ENCODE data around the gene MYRFL. TPM values are rescaled to one million over a fixed set of nuclear protein-coding genes. Genes with fewer than 3 reads are reported as not detected.
"Not testable (repeated sequence)": the region's sequence is repeated elsewhere in the genome, so short reads cannot be mapped to it uniquely, and the experiment has no call there.

The MYRFL gene
- total RNA-seq, 2 experiments from 2014 or later = not detected

- no peaks in the 10 kb centered on the region for H3K9me3 Mint-ChIP-seq (ENCODE audit: low read depth)
- H3K27me3 Mint-ChIP-seq = no peaks in the 10 kb centered on the region
Observed at GRCh38 chr12:69969011-69969410, 144.0 kb downstream of the MYRFL start.

DNA sequence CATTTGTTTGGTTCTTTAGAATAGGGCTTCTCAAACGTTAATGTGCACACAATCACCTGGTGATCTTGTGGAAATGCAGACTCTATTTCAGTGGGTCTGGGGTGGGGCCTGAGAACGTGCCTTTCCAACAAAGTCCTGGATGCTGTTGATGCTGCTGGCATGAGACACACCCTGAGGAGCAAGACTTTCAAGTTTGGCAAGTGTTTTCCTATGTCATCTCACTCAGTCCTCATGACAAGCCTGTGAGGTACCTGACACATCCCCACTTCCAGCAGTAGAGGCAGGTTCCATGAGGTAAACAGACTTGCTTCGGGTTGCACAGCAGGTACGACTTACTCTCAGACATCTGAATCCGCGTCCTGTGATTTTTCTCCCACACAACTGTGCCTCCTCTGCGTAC, 147.1 kb downstream of the MYRFL start:
- H3K27me3 Mint-ChIP-seq = peaks cover 5% of the 10 kb centered on the region
- no peak overlapping the region for H3K4me3 Mint-ChIP-seq
- intact Hi-C loops (cut with DNase I, micrococcal nuclease) = no loop called here
- no peaks in the 10 kb centered on the region for H3K4me1 Mint-ChIP-seq
- no peaks in the 10 kb centered on the region for H3K9me3 Mint-ChIP-seq (ENCODE audit: low read depth)
- DNase-seq = no peak
- POLR2A ChIA-PET = no interaction called here
- H3K27ac Mint-ChIP-seq = no peak overlapping the region
- no peaks in the 10 kb centered on the region for H3K36me3 Mint-ChIP-seq (ENCODE audit: low read depth)
- CTCF ChIA-PET = no interaction called here
- ATAC-seq = no peak

More at GRCh38 chr12:69969011-69969410, 144.0 kb downstream of the MYRFL start:
- ATAC-seq (no peak), DNase-seq (no peak)
- Mint-ChIP-seq H3K4me3 (no peak overlapping the region), H3K27ac (no peak overlapping the region), H3K4me1 (no peaks in the 10 kb centered on the region), H3K36me3 (ENCODE audit: low read depth) (no peaks in the 10 kb centered on the region)
- ChIA-PET POLR2A (no interaction called here), CTCF (no interaction called here)
- intact Hi-C loops (cut with DNase I, micrococcal nuclease) = no loop called here

- ChIA-PET CTCF (no interaction called here), POLR2A (no interaction called here)
- peaks cover 9% of the 10 kb centered on the region for H3K27me3 Mint-ChIP-seq
Observed at GRCh38 chr12:69978020-69978419, 153.0 kb downstream of the MYRFL start.

DNA sequence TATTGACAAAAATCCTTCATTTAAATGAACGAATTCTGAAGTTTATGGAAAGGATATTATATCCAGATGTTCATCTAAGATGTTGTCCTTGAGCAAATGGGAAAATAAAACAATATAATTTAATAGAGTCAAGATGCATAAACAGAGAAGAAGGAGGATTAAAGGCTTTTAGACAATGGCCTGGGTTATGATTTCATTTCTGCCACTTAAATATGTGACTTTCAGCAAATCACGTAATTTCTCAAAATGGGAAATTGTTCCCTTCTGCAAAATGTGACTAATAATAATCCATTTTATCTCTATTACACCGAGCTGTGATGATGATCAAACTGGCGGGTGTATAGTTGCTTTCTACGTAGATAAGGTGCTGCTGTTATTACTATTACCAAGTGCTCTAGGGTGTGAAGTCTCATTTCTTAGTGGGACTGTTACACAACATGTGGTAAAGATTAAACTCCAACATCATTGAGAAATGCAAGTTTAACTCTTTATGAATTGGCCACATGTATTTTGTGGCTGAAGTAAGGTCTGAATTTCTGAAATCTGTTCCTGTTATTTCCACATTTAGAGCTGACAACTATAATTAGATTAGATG, 157.0 kb downstream of the MYRFL start:
- intact Hi-C loops (cut with DNase I, micrococcal nuclease) = no loop called here
- no peak overlapping the region for H3K27ac Mint-ChIP-seq
- H3K4me3 Mint-ChIP-seq = no peak overlapping the region
- H3K36me3 Mint-ChIP-seq (ENCODE audit: low read depth) = no peaks in the 10 kb centered on the region
- DNase-seq = no peak
- H3K9me3 Mint-ChIP-seq (ENCODE audit: low read depth) = no peaks in the 10 kb centered on the region
- H3K4me1 Mint-ChIP-seq = no peaks in the 10 kb centered on the region
- ATAC-seq = no peak
- POLR2A ChIA-PET = no interaction called here
- H3K27me3 Mint-ChIP-seq = peaks cover 4% of the 10 kb centered on the region
- CTCF ChIA-PET = no interaction called here

More at GRCh38 chr12:69978020-69978419, 153.0 kb downstream of the MYRFL start:
- Mint-ChIP-seq H3K4me3 (no peak overlapping the region), H3K9me3 (ENCODE audit: low read depth) (no peaks in the 10 kb centered on the region), H3K36me3 (ENCODE audit: low read depth) (no peaks in the 10 kb centered on the region), H3K4me1 (no peaks in the 10 kb centered on the region), H3K27ac (no peak overlapping the region)
- ATAC-seq (no peak), DNase-seq (no peak)
- intact Hi-C loops (cut with DNase I, micrococcal nuclease) = no loop called here

- no peak for ATAC-seq
- peaks cover 4% of the 10 kb centered on the region for H3K27me3 Mint-ChIP-seq
Observed at GRCh38 chr12:69984241-69984640, 159.2 kb downstream of the MYRFL start.

GRCh38 chr12:69985656-69986055, 160.6 kb downstream of the MYRFL start:
- H3K4me3 Mint-ChIP-seq = no peak overlapping the region
- ATAC-seq (peak; percentile 39), DNase-seq (peak; percentile 43)
- peaks cover 4% of the 10 kb centered on the region for H3K27me3 Mint-ChIP-seq
- intact Hi-C loops (cut with DNase I, micrococcal nuclease) = no loop called here
- H3K36me3 Mint-ChIP-seq (ENCODE audit: low read depth) = no peaks in the 10 kb centered on the region
- H3K4me1 Mint-ChIP-seq = no peaks in the 10 kb centered on the region
- no peak overlapping the region for H3K27ac Mint-ChIP-seq
- CTCF ChIA-PET = no interaction called here
- no peaks in the 10 kb centered on the region for H3K9me3 Mint-ChIP-seq (ENCODE audit: low read depth)
- POLR2A ChIA-PET = no interaction called here

More at GRCh38 chr12:69984241-69984640, 159.2 kb downstream of the MYRFL start:
- no peak for DNase-seq
- Mint-ChIP-seq H3K4me1 (no peaks in the 10 kb centered on the region), H3K4me3 (no peak overlapping the region), H3K9me3 (ENCODE audit: low read depth) (no peaks in the 10 kb centered on the region), H3K27ac (no peak overlapping the region), H3K36me3 (ENCODE audit: low read depth) (no peaks in the 10 kb centered on the region)
- ChIA-PET CTCF (no interaction called here), POLR2A (no interaction called here)
- intact Hi-C loops (cut with DNase I, micrococcal nuclease) = no loop called here

DNA sequence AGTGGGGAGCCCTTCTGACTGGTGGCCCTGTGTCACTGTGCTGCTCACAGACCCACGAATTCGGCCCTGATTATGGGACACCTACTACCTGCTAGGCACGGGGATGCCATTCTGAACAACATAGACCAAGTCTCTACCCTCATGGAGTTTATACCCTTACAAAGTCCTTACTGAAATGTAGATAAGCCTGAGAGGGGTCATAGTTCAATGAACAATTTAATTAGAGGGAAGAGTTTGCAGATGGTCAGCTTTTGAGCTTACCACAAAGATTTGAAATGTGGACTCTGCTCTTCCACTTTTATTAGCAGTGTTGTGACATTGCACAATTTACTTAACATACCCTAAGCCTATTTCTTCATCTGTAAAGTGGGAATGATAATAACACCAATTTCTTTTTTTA, 161.1 kb downstream of the MYRFL start:
- intact Hi-C loops (cut with DNase I, micrococcal nuclease) = no loop called here
- ATAC-seq (no peak), DNase-seq (no peak)
- CTCF ChIA-PET = no interaction called here
- H3K36me3 Mint-ChIP-seq (ENCODE audit: low read depth) = no peaks in the 10 kb centered on the region
- POLR2A ChIA-PET = no interaction called here
- H3K27ac Mint-ChIP-seq = no peak overlapping the region
- no peak overlapping the region for H3K4me3 Mint-ChIP-seq
- no peaks in the 10 kb centered on the region for H3K4me1 Mint-ChIP-seq
- H3K27me3 Mint-ChIP-seq = peaks cover 4% of the 10 kb centered on the region
- no peaks in the 10 kb centered on the region for H3K9me3 Mint-ChIP-seq (ENCODE audit: low read depth)

DNA sequence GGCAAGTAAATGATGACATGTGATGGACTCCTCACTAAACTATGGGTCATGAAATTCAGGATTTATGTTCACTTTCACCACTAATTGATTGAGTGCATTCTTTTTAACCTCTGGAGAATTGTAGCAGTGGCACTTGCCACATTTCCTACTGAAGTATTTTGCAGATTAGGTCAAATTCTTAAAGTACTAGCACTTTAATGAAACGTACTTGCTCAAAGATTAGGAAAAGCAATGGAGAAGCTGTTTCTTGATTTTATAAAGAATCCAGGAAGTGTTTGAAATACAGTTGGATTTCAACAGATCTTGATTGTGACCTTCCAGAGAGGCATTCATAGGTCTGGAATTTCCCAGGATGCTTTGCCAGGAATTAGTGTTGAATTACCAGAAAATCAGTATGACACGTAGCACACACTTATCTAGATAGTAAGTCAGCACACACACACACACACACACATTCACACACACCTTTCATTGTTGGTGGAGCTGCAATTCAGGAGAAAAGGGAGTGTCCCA, 162.6 kb downstream of the MYRFL start:
- no peaks in the 10 kb centered on the region for H3K4me1 Mint-ChIP-seq
- DNase-seq = no peak
- no peaks in the 10 kb centered on the region for H3K9me3 Mint-ChIP-seq (ENCODE audit: low read depth)
- ChIA-PET POLR2A (no interaction called here), CTCF (interaction anchor here (0.5 kb wide), 1 partner anchor 14 kb away, joined by 3 read pairs; no protein-coding TSS in a partner anchor)
- H3K27ac Mint-ChIP-seq = no peak overlapping the region
- no peak overlapping the region for H3K4me3 Mint-ChIP-seq
- H3K27me3 Mint-ChIP-seq = peaks cover 2% of the 10 kb centered on the region
- intact Hi-C loops (cut with DNase I, micrococcal nuclease) = no loop called here
- H3K36me3 Mint-ChIP-seq (ENCODE audit: low read depth) = no peaks in the 10 kb centered on the region
- ATAC-seq = no peak

GRCh38 chr12:69988481-69989321, 163.7 kb downstream of the MYRFL start:
- intact Hi-C loops (cut with DNase I, micrococcal nuclease) = no loop called here
- ChIA-PET CTCF (interaction anchor here (0.6 kb wide), 1 partner anchor 9 kb away, joined by 3 read pairs; no protein-coding TSS in a partner anchor), POLR2A (interaction anchor here (0.6 kb wide), 1 partner anchor 23 kb away, joined by 3 read pairs; no protein-coding TSS in a partner anchor)
- no peaks in the 10 kb centered on the region for H3K4me1 Mint-ChIP-seq
- no peak overlapping the region for H3K27ac Mint-ChIP-seq
- peaks cover 2% of the 10 kb centered on the region for H3K27me3 Mint-ChIP-seq
- peaks cover 4% of the 10 kb centered on the region for H3K9me3 Mint-ChIP-seq (ENCODE audit: low read depth)
- H3K4me3 Mint-ChIP-seq = no peak overlapping the region
- ATAC-seq (no peak), DNase-seq (no peak)
- no peaks in the 10 kb centered on the region for H3K36me3 Mint-ChIP-seq (ENCODE audit: low read depth)

DNA sequence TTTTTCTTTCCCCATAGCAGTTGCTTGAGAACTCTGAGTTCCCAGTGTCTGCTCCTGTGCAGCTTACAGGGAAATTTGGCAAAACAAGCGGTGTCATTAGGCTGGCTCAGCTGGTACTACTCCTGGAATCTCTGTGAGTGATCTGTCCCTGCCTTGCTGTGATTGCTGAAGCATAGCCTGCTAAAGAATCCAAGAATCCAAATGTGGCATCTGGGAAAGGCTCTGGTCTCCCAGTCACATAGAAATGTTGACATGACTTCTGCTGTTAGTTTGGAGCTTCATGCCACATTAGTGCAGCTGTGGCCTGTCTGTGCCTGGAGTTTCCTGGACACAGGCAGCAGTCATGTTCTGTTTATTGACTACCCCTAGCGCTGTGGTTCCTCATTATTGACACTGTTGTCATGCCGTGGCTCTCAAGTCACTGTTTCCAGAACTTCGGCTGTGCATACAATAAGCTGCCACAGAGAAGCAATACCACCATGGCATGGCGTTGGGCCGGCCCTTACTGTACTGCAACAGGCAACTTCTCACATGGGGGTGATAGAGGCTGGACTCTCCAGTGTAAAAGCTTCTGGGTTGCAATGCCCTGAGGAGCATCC, 166.8 kb downstream of the MYRFL start:
- POLR2A ChIA-PET = no interaction called here
- intact Hi-C loops (cut with DNase I, micrococcal nuclease) = no loop called here
- Mint-ChIP-seq H3K27ac (no peak overlapping the region), H3K36me3 (ENCODE audit: low read depth) (no peaks in the 10 kb centered on the region), H3K9me3 (ENCODE audit: low read depth) (peaks cover 4% of the 10 kb centered on the region), H3K4me1 (no peaks in the 10 kb centered on the region), H3K27me3 (peaks cover 5% of the 10 kb centered on the region), H3K4me3 (no peak overlapping the region)
- CTCF ChIA-PET = no interaction called here
- ATAC-seq (no peak), DNase-seq (no peak)

GRCh38 chr12:69993433-69993832, 168.4 kb downstream of the MYRFL start:
- no peaks in the 10 kb centered on the region for H3K36me3 Mint-ChIP-seq (ENCODE audit: low read depth)
- no peaks in the 10 kb centered on the region for H3K4me1 Mint-ChIP-seq
- CTCF ChIA-PET = no interaction called here
- peaks cover 5% of the 10 kb centered on the region for H3K27me3 Mint-ChIP-seq
- intact Hi-C loops (cut with DNase I, micrococcal nuclease) = no loop called here
- POLR2A ChIA-PET = no interaction called here
- H3K4me3 Mint-ChIP-seq = no peak overlapping the region
- no peak for DNase-seq
- H3K9me3 Mint-ChIP-seq (ENCODE audit: low read depth) = peaks cover 4% of the 10 kb centered on the region
- ATAC-seq = no peak
- no peak overlapping the region for H3K27ac Mint-ChIP-seq

DNA sequence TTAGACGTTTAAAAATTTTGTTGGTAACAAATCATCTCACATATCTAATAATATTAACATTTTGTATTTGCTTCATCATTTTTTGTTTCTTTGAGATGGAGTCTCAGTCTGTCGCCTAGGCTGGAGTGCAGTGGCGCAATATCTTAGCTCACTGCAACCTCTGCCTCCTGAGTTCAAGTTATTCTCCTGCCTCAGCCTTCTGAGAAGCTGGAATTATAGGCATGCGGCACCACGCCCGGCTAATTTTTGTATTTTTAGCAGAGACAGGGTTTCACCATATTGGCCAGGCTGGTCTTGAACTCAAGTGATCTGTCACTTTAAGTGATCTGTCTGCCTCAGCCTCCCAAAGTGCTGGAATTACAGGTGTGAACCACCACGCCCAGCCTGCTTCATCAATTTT, 169.1 kb downstream of the MYRFL start:
- H3K4me3 Mint-ChIP-seq; H3K27ac Mint-ChIP-seq; H3K4me1 Mint-ChIP-seq; ATAC-seq; H3K36me3 Mint-ChIP-seq (ENCODE audit: low read depth); H3K9me3 Mint-ChIP-seq (ENCODE audit: low read depth); POLR2A ChIA-PET; DNase-seq; intact Hi-C loops (cut with DNase I, micrococcal nuclease); H3K27me3 Mint-ChIP-seq; CTCF ChIA-PET: not testable (repeated sequence)

Data from activated CD4-positive, alpha-beta T cell treated with anti-CD3 and anti-CD28 coated beads for 36 hours (primary cell).